CD4-positive, alpha-beta T cell treated with Interleukin-10 for 1 hour (primary cell): ENCODE data around the gene FXYD2.

Experiments
- DNase-seq: peaks from one replicate; pipeline ENCODE4 v3.0.0-alpha.2; 2020

FXYD2 gene

GRCh38 chr11:117834838-117835443 lies 10.4 kb upstream of the FXYD2 start:
- no peak for DNase-seq

- DNase-seq, result no peak
Measured at GRCh38 chr11:117834068-117834810, 9.7 kb upstream of the FXYD2 start.

- no peak for DNase-seq
Measured at GRCh38 chr11:117833401-117833891, 8.9 kb upstream of the FXYD2 start.

- no peak for DNase-seq
Measured at GRCh38 chr11:117832511-117832910, 8.0 kb upstream of the FXYD2 start.

GRCh38 chr11:117831661-117832415 lies 7.3 kb upstream of the FXYD2 start:
- no peak for DNase-seq

- no peak for DNase-seq
Measured at GRCh38 chr11:117830674-117831351, 6.3 kb upstream of the FXYD2 start.

GRCh38 chr11:117830072-117830471 lies 5.5 kb upstream of the FXYD2 start:
- DNase-seq, result no peak

GRCh38 chr11:117829369-117829725 lies 4.8 kb upstream of the FXYD2 start:
- no peak for DNase-seq

- DNase-seq, result peak; percentile 79
Measured at GRCh38 chr11:117828611-117829368, 4.2 kb upstream of the FXYD2 start.

GRCh38 chr11:117827521-117828511 lies 3.3 kb upstream of the FXYD2 start:
- peak; percentile 46 for DNase-seq

GRCh38 chr11:117826832-117827231 lies 2.3 kb upstream of the FXYD2 start:
- no peak for DNase-seq

GRCh38 chr11:117826190-117826570 lies 1.6 kb upstream of the FXYD2 start:
- DNase-seq, result no peak

GRCh38 chr11:117825538-117826189 lies 1.1 kb upstream of the FXYD2 start:
- no peak for DNase-seq

- DNase-seq, result no peak
Measured at GRCh38 chr11:117823946-117824420, 561 bp downstream of the FXYD2 start.

- peak; percentile 62 for DNase-seq
Measured at GRCh38 chr11:117823294-117823945, 1.1 kb downstream of the FXYD2 start.

- DNase-seq, result peak; percentile 58
Measured at GRCh38 chr11:117822074-117823033, 2.2 kb downstream of the FXYD2 start.

- no peak for DNase-seq
Measured at GRCh38 chr11:117821431-117821830, 3.1 kb downstream of the FXYD2 start.

- DNase-seq, result no peak
Measured at GRCh38 chr11:117820516-117820915, 4.0 kb downstream of the FXYD2 start.

- no peak for DNase-seq
Measured at GRCh38 chr11:117820071-117820470, 4.5 kb downstream of the FXYD2 start.
